ENCODE data around the gene HHLA2. TPM values are rescaled to one million over a fixed set of nuclear protein-coding genes. Genes with fewer than 3 reads are reported as not detected.
"Not testable (repeated sequence)": the region's sequence is repeated elsewhere in the genome, so short reads cannot be mapped to it uniquely, and the experiment has no call there.

The HHLA2 gene
- total RNA-seq, 2 donors from 2014 or later: not detected

- WGBS, 2 experiments (ENCODE audit: insufficient coverage in 1 of 2, insufficient read length in 1 of 2): 0% methylated on average over 1 of the region's 1 CpG
- Histone ChIP-seq H3K27me3 (ENCODE audit: control insufficient read depth, insufficient read depth, low read length, poor library complexity, severe bottlenecking) (no peaks in the 10 kb centered on the region), H3K36me3 (ENCODE audit: control insufficient read depth, insufficient read depth, low read length) (no peaks in the 10 kb centered on the region), H3K27ac (ENCODE audit: low read depth, low read length) (no peak overlapping the region), H3K9ac (ENCODE audit: extremely low read depth, low read length, poor library complexity, severe bottlenecking) (no peak overlapping the region), H3K4me3 (ENCODE audit: low read length) (no peak overlapping the region), H3K9me3 (ENCODE audit: control insufficient read depth, low read length) (no peaks in the 10 kb centered on the region), H3K4me1 (ENCODE audit: control insufficient read depth, insufficient read depth, low read length) (no peaks in the 10 kb centered on the region)
- no peaks in the 10 kb centered on the region for H3K36me3 Mint-ChIP-seq (ENCODE audit: low read depth)
- no peak overlapping the region for H3K4me3 Mint-ChIP-seq
- H3K27ac Mint-ChIP-seq: no peak overlapping the region
- H3K9me3 Mint-ChIP-seq: peaks cover 1% of the 10 kb centered on the region
- no peaks in the 10 kb centered on the region for H3K27me3 Mint-ChIP-seq (ENCODE audit: insufficient read depth)
- no peaks in the 10 kb centered on the region for H3K4me1 Mint-ChIP-seq
- no peak for TF ChIP-seq CTCF (conservative IDR thresholded peaks at IDR 0.05)
- no peak for DNase-seq
Observed at GRCh38 chr3:108287146-108287545, 9.2 kb upstream of the HHLA2 start.

GRCh38 chr3:108288193-108288592 is 8.2 kb upstream of the HHLA2 start:
- H3K9me3 Mint-ChIP-seq; H3K9me3 ChIP-seq (ENCODE audit: control insufficient read depth, low read length); H3K4me1 ChIP-seq (ENCODE audit: control insufficient read depth, insufficient read depth, low read length); H3K4me1 Mint-ChIP-seq; H3K36me3 ChIP-seq (ENCODE audit: control insufficient read depth, insufficient read depth, low read length); H3K36me3 Mint-ChIP-seq (ENCODE audit: low read depth); H3K27ac ChIP-seq (ENCODE audit: low read depth, low read length); H3K27me3 Mint-ChIP-seq (ENCODE audit: insufficient read depth); DNase-seq; H3K9ac ChIP-seq (ENCODE audit: extremely low read depth, low read length, poor library complexity, severe bottlenecking); H3K27ac Mint-ChIP-seq; H3K27me3 ChIP-seq (ENCODE audit: control insufficient read depth, insufficient read depth, low read length, poor library complexity, severe bottlenecking); H3K4me3 ChIP-seq (ENCODE audit: low read length); H3K4me3 Mint-ChIP-seq: not testable (repeated sequence)
- 93 to 100% methylated on average over 5 to 6 of the region's 6 CpGs for WGBS, 2 experiments (ENCODE audit: insufficient coverage in 1 of 2, insufficient read length in 1 of 2)

- Histone ChIP-seq H3K36me3 (ENCODE audit: control insufficient read depth, insufficient read depth, low read length) (no peaks in the 10 kb centered on the region), H3K9me3 (ENCODE audit: control insufficient read depth, low read length) (no peaks in the 10 kb centered on the region), H3K27me3 (ENCODE audit: control insufficient read depth, insufficient read depth, low read length, poor library complexity, severe bottlenecking) (no peaks in the 10 kb centered on the region), H3K4me1 (ENCODE audit: control insufficient read depth, insufficient read depth, low read length) (no peaks in the 10 kb centered on the region), H3K27ac (ENCODE audit: low read depth, low read length) (no peak overlapping the region), H3K4me3 (ENCODE audit: low read length) (no peak overlapping the region), H3K9ac (ENCODE audit: extremely low read depth, low read length, poor library complexity, severe bottlenecking) (no peak overlapping the region)
- no peak overlapping the region for H3K27ac Mint-ChIP-seq
- no peak overlapping the region for H3K4me3 Mint-ChIP-seq
- H3K27me3 Mint-ChIP-seq (ENCODE audit: insufficient read depth): no peaks in the 10 kb centered on the region
- H3K9me3 Mint-ChIP-seq: peaks cover 1% of the 10 kb centered on the region
- no peaks in the 10 kb centered on the region for H3K36me3 Mint-ChIP-seq (ENCODE audit: low read depth)
- 79 to 100% methylated on average over 2 of the region's 2 CpGs for whole genome bisulfite sequencing, 2 experiments (ENCODE audit: insufficient coverage in 1 of 2, insufficient read length in 1 of 2)
- no peak for DNase-seq
- no peak for TF ChIP-seq CTCF (conservative IDR thresholded peaks at IDR 0.05)
- H3K4me1 Mint-ChIP-seq: no peaks in the 10 kb centered on the region
Observed at GRCh38 chr3:108289159-108289558, 7.2 kb upstream of the HHLA2 start.

- Histone ChIP-seq H3K36me3 (ENCODE audit: control insufficient read depth, insufficient read depth, low read length) (no peaks in the 10 kb centered on the region), H3K27ac (ENCODE audit: low read depth, low read length) (no peak overlapping the region), H3K9ac (ENCODE audit: extremely low read depth, low read length, poor library complexity, severe bottlenecking) (no peak overlapping the region), H3K9me3 (ENCODE audit: control insufficient read depth, low read length) (no peaks in the 10 kb centered on the region), H3K4me1 (ENCODE audit: control insufficient read depth, insufficient read depth, low read length) (no peaks in the 10 kb centered on the region), H3K27me3 (ENCODE audit: control insufficient read depth, insufficient read depth, low read length, poor library complexity, severe bottlenecking) (no peaks in the 10 kb centered on the region), H3K4me3 (ENCODE audit: low read length) (no peak overlapping the region)
- Mint-ChIP-seq H3K9me3 (no peaks in the 10 kb centered on the region), H3K36me3 (ENCODE audit: low read depth) (no peaks in the 10 kb centered on the region), H3K27ac (no peak overlapping the region), H3K4me1 (no peaks in the 10 kb centered on the region), H3K4me3 (no peak overlapping the region), H3K27me3 (ENCODE audit: insufficient read depth) (no peaks in the 10 kb centered on the region)
- no peak for DNase-seq
- TF ChIP-seq CTCF (conservative IDR thresholded peaks at IDR 0.05): no peak
Observed at GRCh38 chr3:108292450-108292849, 3.9 kb upstream of the HHLA2 start.
